NCI-H2107 treated with DMSO at 0.1 percent for 48 hours (cell line): Measurements from ENCODE around the gene RRAS.

ENCODE experiments used
- DNase-seq: peaks from one replicate; lab custom pipeline; 2025; ENCODE audit not compliant: unreplicated experiment; lab: John Stamatoyannopoulos, UW

Gene RRAS

DNA sequence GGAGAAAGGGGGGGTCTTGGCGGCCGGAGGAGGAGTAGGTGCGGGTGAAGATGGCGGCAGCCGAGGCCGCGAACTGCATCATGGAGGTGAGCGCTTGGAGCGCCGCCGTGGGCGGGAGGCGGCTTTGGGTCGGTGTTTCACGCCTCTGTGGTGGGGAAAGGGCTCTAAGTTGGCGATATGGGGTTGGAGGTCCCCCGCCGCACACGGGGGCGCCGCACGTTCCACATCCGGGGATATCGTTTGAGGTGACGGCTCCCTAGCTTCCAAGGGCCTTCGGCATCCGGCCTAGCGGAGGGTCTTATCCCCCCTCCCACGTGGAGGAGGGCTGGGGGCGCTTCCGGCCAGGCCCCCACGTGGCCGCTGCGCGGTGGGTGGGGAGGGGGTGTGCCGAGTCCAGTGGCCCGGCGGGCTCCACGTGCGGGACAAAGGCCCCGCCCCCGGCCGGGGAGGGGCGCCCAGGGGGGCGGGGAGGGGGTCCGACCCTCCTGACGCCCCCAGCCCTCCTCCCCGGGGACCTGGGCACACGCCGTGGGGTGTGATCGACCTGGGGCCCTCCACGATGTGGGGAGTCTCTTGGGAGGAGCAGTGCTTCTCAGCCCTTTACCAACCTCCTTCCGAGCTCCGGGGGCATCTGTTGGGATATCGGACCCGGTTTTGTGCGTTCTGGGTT is 37.4 kb upstream of the RRAS start, which contains the start of gene PRMT1:
TSS of gene PRMT1 (plus strand) at position 41 of the 670 bp plus-strand sequence. CDS start at position 51, 10 bp downstream.
- no peak for DNase-seq

GRCh38 chr19:49676784-49677230 is 36.9 kb upstream of the RRAS start:
- DNase-seq, result peak; percentile 100

DNA sequence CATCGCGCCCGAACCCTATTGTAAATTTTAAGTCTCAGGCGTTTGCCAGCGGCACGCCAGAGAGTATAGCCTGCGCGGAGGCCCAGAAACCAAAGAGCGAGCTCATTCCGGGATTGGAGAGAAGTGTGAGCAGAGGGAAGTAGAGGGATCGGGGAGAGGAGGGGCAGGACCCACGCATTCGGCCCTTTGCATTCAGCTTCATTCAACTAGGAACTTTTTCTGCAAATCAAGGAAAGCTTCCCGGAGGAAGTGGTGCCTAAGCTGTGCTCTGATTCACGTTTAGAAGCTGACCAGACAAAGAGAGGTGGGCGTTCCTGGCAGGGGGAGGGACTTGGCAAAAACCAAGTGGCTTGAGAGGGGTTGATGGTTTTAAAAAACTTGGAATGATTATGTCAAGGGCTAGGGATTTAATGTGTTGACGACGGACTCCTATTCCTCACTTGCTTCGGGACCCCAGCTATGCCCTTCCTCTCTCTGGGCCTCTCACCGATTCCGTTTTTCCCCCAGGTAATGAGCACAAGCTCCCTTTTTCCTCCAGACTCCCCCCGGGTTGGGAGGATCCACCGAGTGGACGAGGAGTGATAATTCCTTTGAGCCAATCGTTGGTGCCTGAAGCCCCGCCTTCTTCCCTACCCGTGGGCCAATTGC is 36.3 kb upstream of the RRAS start:
- peak; percentile 89 for DNase-seq

GRCh38 chr19:49672131-49672919 is 32.4 kb upstream of the RRAS start:
- peak; percentile 46 for DNase-seq

DNA sequence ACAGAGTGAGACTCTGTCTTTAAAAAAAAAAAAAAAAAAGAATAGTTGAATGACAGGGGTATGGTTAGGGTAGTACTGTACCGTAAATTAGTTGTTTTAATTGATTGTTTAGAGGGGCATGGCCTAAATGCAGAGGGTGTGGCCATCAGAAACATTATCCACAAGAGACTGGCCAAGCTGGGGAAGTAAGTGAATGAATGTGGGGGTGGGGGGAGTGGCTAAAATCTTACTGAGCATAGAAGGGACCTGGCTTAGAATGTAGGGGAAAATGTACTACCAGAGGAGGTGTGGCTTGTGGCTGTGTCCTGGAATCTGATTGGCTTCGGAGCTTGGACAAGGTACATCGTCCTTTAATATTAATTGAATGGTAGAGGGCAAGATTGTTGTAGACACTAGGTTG is 29.6 kb upstream of the RRAS start:
- no peak for DNase-seq

DNA sequence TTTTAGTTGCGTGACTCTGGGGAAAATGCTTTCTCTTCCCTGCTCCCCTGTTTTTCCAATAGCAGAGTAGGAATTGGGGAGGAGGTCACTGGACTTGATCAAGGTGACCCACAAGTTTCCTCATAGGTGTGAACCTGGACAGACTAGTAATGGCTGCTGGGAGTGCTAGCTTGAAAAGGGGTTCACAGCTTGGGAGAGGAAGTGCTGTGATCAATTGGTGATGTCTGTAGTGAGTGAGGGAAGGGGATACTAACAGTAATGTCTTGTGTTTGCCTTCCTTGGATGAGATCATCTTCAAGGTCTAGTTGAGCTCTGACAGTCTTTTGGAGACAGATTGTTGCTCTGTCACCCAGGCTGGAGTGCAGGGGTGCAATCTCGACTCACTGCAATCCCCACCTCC is 27.5 kb upstream of the RRAS start:
- DNase-seq, result no peak

DNA sequence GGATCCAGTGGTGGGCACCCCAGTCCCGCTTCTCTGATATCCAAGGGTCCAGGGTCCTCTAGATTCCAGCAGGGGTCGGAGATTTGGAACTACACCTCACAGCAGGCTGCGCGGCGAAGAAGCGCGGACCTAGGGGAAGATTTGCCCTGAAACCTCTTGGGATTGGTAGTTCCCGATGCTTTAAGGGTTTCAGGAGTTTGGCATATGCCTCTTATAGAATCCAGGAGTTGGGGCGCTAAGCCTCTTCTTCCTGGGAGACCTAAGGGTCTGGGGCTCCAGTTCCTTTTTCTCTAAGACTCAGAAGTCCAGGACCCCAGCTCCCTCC is 26.1 kb upstream of the RRAS start:
- no peak for DNase-seq

DNA sequence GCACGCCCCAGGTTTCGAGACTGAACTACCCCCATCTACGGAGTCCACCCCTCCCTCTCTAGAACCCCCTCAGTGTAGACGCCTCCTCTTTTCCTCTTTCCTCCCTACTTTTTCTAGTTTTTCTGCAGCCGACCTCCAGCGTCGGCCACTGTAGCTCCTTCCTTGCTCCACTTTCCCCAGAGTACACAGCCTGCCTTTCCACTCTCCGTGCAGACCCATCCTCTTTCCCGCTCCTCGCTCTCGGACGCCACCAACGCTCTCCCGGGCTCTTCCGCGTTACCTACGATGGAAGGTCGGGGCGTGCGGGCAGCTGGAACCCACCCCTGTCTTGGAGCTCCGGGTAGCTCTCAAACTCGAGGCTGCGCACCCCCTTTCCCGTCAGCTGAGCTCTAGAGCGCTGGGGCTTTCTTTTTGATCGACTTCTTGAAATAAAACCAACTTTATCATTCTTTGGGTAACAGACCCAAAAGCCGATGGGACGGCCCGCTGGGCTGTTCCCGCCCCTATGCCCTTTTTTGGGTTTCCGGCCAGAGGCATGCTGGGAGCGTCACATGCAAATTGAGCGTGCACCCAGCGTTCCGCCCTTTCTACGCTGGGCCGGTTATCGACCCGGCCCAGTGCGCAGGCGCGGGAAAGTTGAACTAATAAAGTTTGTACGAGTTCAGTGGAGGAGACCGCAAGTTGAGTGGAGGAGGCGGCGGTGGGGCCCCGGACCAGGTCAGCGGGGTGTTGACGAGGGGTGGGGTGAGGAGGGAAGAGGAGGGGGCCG is 25.6 kb upstream of the RRAS start, which contains the start of the genes BCL2L12 and IRF3:
TSS of gene BCL2L12 (plus strand) at position 583 of the 769 bp plus-strand sequence. CDS start 760 bp downstream, outside the sequence.
TSS of gene IRF3 (minus strand) at position 507 of the 769 bp plus-strand sequence. CDS start 1,019 bp downstream, outside the sequence.
- peak; percentile 91 for DNase-seq

GRCh38 chr19:49665036-49665350 is 25.1 kb upstream of the RRAS start:
- DNase-seq, result no peak

GRCh38 chr19:49664171-49665035 is 24.5 kb upstream of the RRAS start:
- DNase-seq, result peak; percentile 70

GRCh38 chr19:49663224-49663623 is 23.3 kb upstream of the RRAS start:
- no peak for DNase-seq

- DNase-seq, result no peak
Measured at GRCh38 chr19:49662011-49662410, 22.1 kb upstream of the RRAS start.

DNA sequence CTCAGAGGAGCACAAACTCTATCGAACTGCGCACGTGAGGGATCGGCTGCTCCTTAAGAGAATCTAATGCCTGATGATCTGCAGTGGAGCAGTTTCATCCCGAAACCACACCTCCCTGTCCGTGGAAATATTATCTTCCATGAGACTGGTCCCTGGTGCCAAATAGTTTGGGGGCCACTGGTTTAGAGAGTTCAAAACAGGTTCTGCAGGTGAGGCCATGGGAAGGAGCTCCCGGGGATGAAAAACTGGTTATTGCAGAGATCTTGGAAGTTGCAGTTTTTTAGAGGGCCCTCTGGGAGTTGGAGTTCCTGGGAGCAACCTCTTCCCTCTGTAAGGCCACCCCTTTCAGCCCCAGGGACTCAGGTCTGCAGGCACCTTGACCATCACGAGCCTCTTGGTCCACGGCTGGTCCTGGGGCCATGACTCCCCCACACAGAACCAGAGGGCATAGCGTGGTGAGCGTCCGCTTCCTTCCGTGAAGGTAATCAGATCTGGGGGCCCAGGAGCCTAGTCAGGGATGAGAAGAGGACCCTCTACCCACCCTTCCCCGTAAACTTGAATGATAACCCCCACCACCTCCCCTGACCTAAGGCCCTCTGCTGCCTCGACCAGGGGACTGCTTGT is 20.5 kb upstream of the RRAS start:
- no peak for DNase-seq

GRCh38 chr19:49658566-49659442 is 18.9 kb upstream of the RRAS start:
- no peak for DNase-seq

DNA sequence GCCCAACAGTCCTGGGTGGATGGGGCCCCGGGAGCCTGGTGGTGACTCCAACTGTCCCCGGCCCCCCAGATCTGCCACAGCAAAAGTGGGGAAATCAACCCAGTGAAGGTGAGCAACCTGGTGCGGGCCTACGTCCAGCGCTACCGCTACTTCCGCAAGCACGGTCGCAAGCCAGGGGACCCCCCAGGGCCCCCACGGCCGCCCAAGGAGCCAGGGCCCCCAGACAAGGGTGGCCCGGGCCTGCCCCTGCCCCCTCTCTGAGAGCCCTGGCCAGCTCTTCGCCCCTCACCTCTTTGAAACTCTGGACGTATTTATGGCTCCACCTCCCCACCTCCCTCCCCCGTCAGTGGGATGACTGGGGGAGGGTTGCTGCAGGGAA is 18.2 kb upstream of the RRAS start:
- DNase-seq, result no peak

- DNase-seq, result no peak
Measured at GRCh38 chr19:49657493-49658138, 17.7 kb upstream of the RRAS start.

GRCh38 chr19:49656456-49657109 is 16.6 kb upstream of the RRAS start:
- DNase-seq, result no peak
